ENCODE results near the gene NR4A1.
"Not testable (repeated sequence)": the region's sequence is repeated elsewhere in the genome, so short reads cannot be mapped to it uniquely, and the experiment has no call there.

NR4A1 gene

GRCh38 chr12:52080403-52081251 is 29.4 kb downstream of the NR4A1 start:
- no peak for DNase-seq

- no peak for DNase-seq
Measured at GRCh38 chr12:52081263-52081733, 30.1 kb downstream of the NR4A1 start.

- DNase-seq = no peak
Measured at GRCh38 chr12:52082026-52082668, 30.9 kb downstream of the NR4A1 start.

GRCh38 chr12:52082669-52082987 is 31.4 kb downstream of the NR4A1 start:
- no peak for DNase-seq

GRCh38 chr12:52082988-52083637 is 31.9 kb downstream of the NR4A1 start:
- DNase-seq = peak; percentile 66

GRCh38 chr12:52083638-52083996 is 32.4 kb downstream of the NR4A1 start:
- DNase-seq = no peak

- DNase-seq = no peak
Measured at GRCh38 chr12:52084491-52085231, 33.4 kb downstream of the NR4A1 start.

- no peak for DNase-seq
Measured at GRCh38 chr12:52085682-52086180, 34.5 kb downstream of the NR4A1 start.

- no peak for DNase-seq
Measured at GRCh38 chr12:52086366-52086765, 35.1 kb downstream of the NR4A1 start.

- DNase-seq = no peak
Measured at GRCh38 chr12:52086944-52087835, 35.9 kb downstream of the NR4A1 start.

- DNase-seq = no peak
Measured at GRCh38 chr12:52087961-52088820, 36.9 kb downstream of the NR4A1 start.

- DNase-seq = no peak
Measured at GRCh38 chr12:52089491-52089890, 38.2 kb downstream of the NR4A1 start.

- DNase-seq = no peak
Measured at GRCh38 chr12:52090291-52090690, 39.0 kb downstream of the NR4A1 start.

- no peak for DNase-seq
Measured at GRCh38 chr12:52091061-52091460, 39.8 kb downstream of the NR4A1 start.

GRCh38 chr12:52091869-52092268 is 40.6 kb downstream of the NR4A1 start:
- DNase-seq = no peak

GRCh38 chr12:52093346-52093745 is 42.1 kb downstream of the NR4A1 start:
- DNase-seq = no peak

GRCh38 chr12:52096332-52097044 is 45.2 kb downstream of the NR4A1 start:
- no peak for DNase-seq

GRCh38 chr12:52097045-52097666 is 45.9 kb downstream of the NR4A1 start:
- DNase-seq = no peak

- DNase-seq = not testable (repeated sequence)
Measured at GRCh38 chr12:52104431-52105089, 53.3 kb downstream of the NR4A1 start.
